Activated CD4-positive, alpha-beta memory T cell treated with anti-CD3 and anti-CD28 coated beads for 36 hours (primary cell): ENCODE data around the gene MACIR. TPM values are rescaled to one million over a fixed set of nuclear protein-coding genes. Genes with fewer than 3 reads are reported as not detected.

Experiments used
- CTCF ChIA-PET: fragments of 350-600 bp; sonication (Branson Sonifier 250); formaldehyde crosslinking; loops from one replicate; lab custom pipeline; 2021; ENCODE audit warnings: antibody characterized with exemption, inconsistent platforms; lab: Charles Lee
- POLR2A ChIA-PET: fragments of 350-600 bp; sonication (Branson Sonifier 250); formaldehyde crosslinking; loops from one replicate; lab custom pipeline; 2021; ENCODE audit warnings: antibody characterized with exemption; lab: Charles Lee
- DNase-seq: peaks from one replicate; pipeline ENCODE4 v3.0.0-alpha.2; 2020
- H3K27ac Mint-ChIP-seq: one replicate; pipeline ENCODE4 v1.8.0; 2021; ENCODE audit warnings: mixed read lengths
- H3K27me3 Mint-ChIP-seq: one replicate; pipeline ENCODE4 v1.8.0; 2021; ENCODE audit warnings: mixed read lengths
- H3K36me3 Mint-ChIP-seq: one replicate; pipeline ENCODE4 v1.8.0; 2021; ENCODE audit warnings: mixed read lengths
- H3K4me1 Mint-ChIP-seq: one replicate; pipeline ENCODE4 v1.8.0; 2021; ENCODE audit warnings: low read depth, mixed read lengths
- H3K4me3 Mint-ChIP-seq: one replicate; pipeline ENCODE4 v1.8.0; 2021; ENCODE audit warnings: mild to moderate bottlenecking, mixed read lengths
- H3K9me3 Mint-ChIP-seq: one replicate; pipeline ENCODE4 v1.8.0; 2021; ENCODE audit warnings: mixed read lengths
- intact Hi-C: fragments of 100-400 bp; cut with micrococcal nuclease; formaldehyde crosslinking; loops from one replicate; pipeline ENCODE4 v1.15.1; 2023
- total RNA-seq, 2 experiments: library from RNA; stranded (reverse); gene quantifications; one replicate each; pipeline ENCODE4 v1.2.3, GENCODE V29; 2021

MACIR gene
- total RNA-seq, 2 experiments from 2014 or later: 6.6 to 7.4 TPM

DNA sequence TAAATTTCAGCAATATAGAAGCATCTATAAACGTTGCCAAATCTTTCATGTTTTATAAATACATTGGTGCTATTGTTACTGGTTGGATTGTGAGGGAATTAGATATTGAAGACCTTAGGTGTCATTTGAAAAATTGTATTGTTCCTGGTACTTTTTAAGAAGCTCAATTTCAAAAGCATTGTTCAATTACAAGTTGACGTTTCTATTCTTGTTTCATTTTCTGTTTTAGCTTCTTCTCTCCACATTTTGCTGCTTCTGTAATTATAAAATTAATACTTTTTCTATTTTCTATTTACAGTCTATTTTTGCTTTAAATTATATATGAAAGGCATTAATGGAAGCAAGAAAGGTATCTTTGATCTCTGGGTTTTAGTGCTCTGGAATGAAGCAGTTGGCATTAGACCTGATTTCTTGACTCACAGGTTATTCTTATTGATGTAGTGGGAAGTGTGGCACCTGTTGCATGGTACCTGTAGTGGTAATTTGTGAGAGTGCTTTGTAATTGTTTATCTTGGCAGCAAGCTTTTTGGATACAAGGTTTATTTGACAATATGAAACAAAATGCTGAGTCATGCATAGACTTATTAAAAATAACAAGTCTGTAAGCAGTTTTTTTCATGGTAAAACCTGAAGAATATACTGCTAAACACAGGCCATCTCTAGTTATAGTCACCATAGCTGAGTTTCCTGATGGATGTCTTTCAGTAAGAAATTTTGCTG, 13.2 kb downstream of the MACIR start:
- H3K27me3 Mint-ChIP-seq: no peaks in the 10 kb centered on the region
- DNase-seq: no peak
- H3K4me1 Mint-ChIP-seq: peaks cover 18% of the 10 kb centered on the region
- intact Hi-C loops: no loop called here
- H3K36me3 Mint-ChIP-seq: peaks cover 17% of the 10 kb centered on the region
- POLR2A ChIA-PET: no interaction called here
- H3K4me3 Mint-ChIP-seq: no peak overlapping the region
- no peak overlapping the region for H3K27ac Mint-ChIP-seq
- H3K9me3 Mint-ChIP-seq: no peaks in the 10 kb centered on the region
- CTCF ChIA-PET: interaction anchor here (1.1 to 1.5 kb wide), 2 partner anchors 8 to 203 kb away, joined by 3 read pairs; no protein-coding TSS in a partner anchor

DNA sequence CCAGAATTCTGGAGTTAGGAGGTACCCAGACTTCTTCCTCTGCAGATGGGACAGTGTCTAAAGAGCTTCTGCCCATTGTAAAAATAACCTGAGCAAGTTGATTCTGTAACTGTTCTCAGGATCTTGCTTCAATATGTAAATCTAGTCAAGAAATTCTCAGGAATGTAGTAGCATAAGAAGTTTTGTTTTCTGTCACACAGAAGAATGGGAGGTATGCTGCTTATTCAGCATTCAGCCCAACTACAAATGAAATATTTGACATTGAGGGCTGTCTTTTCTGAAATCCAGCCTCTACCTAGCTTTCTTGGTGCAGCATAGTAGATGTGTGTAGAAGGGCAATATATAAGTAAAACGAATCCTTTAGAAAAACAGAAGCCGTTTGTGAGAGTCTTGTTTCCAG, 13.8 kb downstream of the MACIR start:
- intact Hi-C loops: no loop called here
- Mint-ChIP-seq H3K9me3 (no peaks in the 10 kb centered on the region), H3K4me1 (peaks cover 18% of the 10 kb centered on the region), H3K36me3 (peaks cover 17% of the 10 kb centered on the region), H3K4me3 (no peak overlapping the region), H3K27me3 (no peaks in the 10 kb centered on the region), H3K27ac (no peak overlapping the region)
- ChIA-PET CTCF (interaction anchor here (1.5 kb wide), 1 partner anchor 9 kb away, joined by 3 read pairs; no protein-coding TSS in a partner anchor), POLR2A (no interaction called here)
- no peak for DNase-seq

DNA sequence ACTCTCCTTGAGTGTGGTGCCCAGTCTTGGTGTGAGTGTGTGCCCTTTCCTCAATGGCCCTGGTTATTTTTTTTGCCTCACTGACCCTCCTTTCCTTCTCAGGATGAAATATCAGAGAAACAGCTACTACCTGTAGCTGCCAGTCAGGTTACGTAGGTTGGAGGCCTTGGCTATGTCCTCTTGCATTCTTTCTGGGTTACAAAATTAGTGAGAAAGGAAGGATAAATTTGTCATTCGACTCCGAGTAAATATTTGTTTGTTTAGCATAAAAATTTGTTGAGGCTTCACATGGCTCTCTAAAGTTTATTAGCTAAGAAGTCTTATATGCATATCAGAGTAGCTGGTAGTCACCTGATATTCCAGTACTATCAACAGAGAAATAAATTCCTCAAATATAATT, 15.4 kb downstream of the MACIR start:
- Mint-ChIP-seq H3K9me3 (no peaks in the 10 kb centered on the region), H3K36me3 (peaks cover 13% of the 10 kb centered on the region), H3K4me3 (no peak overlapping the region), H3K27ac (no peak overlapping the region), H3K4me1 (peaks cover 18% of the 10 kb centered on the region), H3K27me3 (no peaks in the 10 kb centered on the region)
- no peak for DNase-seq
- CTCF ChIA-PET: no interaction called here
- intact Hi-C loops: no loop called here
- POLR2A ChIA-PET: no interaction called here

DNA sequence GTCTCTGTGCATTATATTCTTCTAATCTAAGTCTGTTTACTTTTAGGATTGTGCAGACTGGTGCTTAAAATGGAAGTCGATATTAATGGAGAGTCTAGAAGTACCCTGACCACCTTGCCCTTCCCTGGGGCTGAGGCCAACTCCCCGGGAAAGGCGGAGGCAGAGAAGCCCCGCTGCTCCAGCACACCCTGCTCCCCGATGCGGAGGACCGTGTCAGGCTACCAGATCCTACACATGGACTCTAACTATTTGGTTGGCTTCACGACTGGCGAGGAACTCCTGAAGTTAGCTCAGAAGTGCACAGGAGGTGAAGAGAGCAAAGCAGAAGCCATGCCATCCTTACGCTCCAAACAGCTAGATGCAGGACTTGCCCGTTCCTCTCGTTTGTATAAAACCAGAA, 17.3 kb downstream of the MACIR start:
- intact Hi-C loops: no loop called here
- H3K27ac Mint-ChIP-seq: no peak overlapping the region
- POLR2A ChIA-PET: no interaction called here
- no peaks in the 10 kb centered on the region for H3K27me3 Mint-ChIP-seq
- CTCF ChIA-PET: no interaction called here
- H3K9me3 Mint-ChIP-seq: no peaks in the 10 kb centered on the region
- no peak overlapping the region for H3K4me3 Mint-ChIP-seq
- peaks cover 12% of the 10 kb centered on the region for H3K4me1 Mint-ChIP-seq
- H3K36me3 Mint-ChIP-seq: peaks cover 10% of the 10 kb centered on the region
- DNase-seq: no peak

DNA sequence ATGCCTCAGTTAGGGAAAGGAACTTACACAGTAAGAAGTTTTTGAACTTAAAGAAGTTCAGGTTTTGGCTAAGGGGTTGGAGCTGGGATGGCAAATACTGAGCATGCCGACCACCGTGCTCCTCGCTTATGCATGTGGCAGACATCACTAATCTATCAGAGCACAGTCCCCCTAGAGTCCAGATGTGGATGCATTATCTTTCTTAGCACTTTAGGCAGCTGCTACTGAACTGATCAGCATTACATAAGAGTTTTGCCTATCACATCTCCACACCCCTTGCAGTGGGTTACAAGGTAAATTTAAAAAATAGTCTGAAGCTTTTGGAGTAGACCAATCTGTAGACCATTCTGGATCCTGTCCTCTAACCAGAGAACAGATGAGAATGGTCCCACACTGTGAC, 22.4 kb downstream of the MACIR start:
- H3K27ac Mint-ChIP-seq: no peak overlapping the region
- H3K27me3 Mint-ChIP-seq: no peaks in the 10 kb centered on the region
- H3K9me3 Mint-ChIP-seq: no peaks in the 10 kb centered on the region
- CTCF ChIA-PET: no interaction called here
- H3K36me3 Mint-ChIP-seq: peaks cover 7% of the 10 kb centered on the region
- H3K4me3 Mint-ChIP-seq: no peak overlapping the region
- no peak for DNase-seq
- H3K4me1 Mint-ChIP-seq: no peaks in the 10 kb centered on the region
- intact Hi-C loops: no loop called here
- POLR2A ChIA-PET: no interaction called here

DNA sequence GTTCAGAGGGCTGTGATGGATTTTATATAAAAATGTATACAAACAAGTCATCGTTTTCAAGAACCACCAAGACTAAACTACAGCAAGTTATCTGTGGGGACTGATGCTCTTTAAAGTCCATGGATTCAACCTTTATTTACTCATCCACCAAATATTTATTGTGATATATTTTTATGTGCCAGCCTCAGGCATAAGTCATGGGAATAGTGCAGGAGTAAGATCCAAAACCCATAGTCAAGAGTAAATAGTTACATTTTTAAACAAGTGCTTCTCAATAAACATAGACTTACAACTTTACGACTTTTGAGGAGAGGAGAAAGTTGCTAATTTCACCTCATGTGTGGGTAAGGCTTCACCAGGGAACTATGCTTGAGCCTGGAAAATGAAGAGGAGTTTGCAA, 24.6 kb downstream of the MACIR start:
- no peak for DNase-seq
- Mint-ChIP-seq H3K4me3 (no peak overlapping the region), H3K9me3 (no peaks in the 10 kb centered on the region), H3K36me3 (peaks cover 1% of the 10 kb centered on the region), H3K27ac (no peak overlapping the region), H3K4me1 (no peaks in the 10 kb centered on the region), H3K27me3 (no peaks in the 10 kb centered on the region)
- POLR2A ChIA-PET: no interaction called here
- CTCF ChIA-PET: no interaction called here
- intact Hi-C loops: no loop called here

DNA sequence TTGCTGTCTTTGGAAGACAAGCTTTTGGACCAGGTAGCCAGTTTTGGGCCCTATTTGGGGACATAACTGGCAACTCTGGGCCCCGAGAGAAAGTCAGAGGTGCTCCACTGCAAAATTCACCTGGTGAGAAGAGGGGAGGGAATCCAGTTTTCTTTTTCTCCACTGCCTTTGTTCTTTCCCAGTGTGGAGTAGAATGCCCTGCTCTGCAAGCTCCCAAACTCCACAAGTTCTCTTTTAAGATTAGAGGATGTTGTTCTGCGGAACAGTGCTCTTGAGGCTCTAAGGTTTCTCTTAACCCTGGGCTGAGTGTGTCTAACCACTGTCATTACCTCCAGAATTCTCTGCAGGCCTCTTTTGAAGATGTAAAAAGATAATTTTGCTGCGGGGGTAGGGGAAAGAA, 25.3 kb downstream of the MACIR start:
- CTCF ChIA-PET: no interaction called here
- Mint-ChIP-seq H3K27ac (no peak overlapping the region), H3K4me3 (no peak overlapping the region), H3K4me1 (no peaks in the 10 kb centered on the region), H3K36me3 (peaks cover 1% of the 10 kb centered on the region), H3K27me3 (no peaks in the 10 kb centered on the region), H3K9me3 (no peaks in the 10 kb centered on the region)
- no peak for DNase-seq
- POLR2A ChIA-PET: no interaction called here
- intact Hi-C loops: no loop called here

DNA sequence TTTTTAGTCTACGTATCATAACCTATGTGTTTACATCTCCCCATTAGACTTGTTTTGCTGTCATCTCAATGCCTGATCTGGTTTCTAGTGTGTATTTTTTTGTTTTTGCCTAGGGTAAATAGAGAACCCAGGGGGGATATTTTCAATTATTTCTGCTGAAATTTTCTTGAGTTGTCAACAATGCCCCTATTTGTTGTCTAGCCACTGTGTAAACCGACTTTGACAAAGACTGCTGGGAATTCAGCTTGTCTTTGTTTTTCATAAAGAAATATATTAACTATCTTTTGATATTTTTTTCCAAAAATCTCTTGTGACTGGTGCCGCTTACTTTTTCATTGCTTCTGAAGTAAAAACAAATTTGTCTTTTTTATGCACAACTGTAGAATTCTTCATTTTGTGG, 28.1 kb downstream of the MACIR start:
- H3K36me3 Mint-ChIP-seq: no peaks in the 10 kb centered on the region
- H3K9me3 Mint-ChIP-seq: no peaks in the 10 kb centered on the region
- H3K4me1 Mint-ChIP-seq: no peaks in the 10 kb centered on the region
- ChIA-PET POLR2A (no interaction called here), CTCF (no interaction called here)
- H3K27ac Mint-ChIP-seq: no peak overlapping the region
- intact Hi-C loops: no loop called here
- no peak overlapping the region for H3K4me3 Mint-ChIP-seq
- no peak for DNase-seq
- no peaks in the 10 kb centered on the region for H3K27me3 Mint-ChIP-seq

DNA sequence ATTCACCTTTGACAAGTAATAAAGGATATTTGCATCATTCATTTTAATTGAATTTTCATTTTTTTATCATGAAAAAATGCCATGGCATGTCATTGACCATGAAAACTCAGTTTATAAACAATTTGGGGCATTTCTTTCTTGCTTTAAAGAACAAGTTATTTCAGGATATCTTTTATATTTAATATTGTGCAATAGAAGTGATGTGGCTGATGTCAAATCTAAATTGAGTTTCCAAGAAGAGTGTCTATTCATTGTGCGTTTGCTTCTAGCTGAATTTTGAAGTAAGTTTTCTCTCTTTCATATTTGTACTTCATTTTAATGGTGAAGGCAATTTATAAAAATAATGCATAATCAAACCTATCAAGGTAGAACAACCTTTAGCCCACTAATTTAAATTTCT, 30.5 kb downstream of the MACIR start:
- no peaks in the 10 kb centered on the region for H3K4me1 Mint-ChIP-seq
- no peaks in the 10 kb centered on the region for H3K36me3 Mint-ChIP-seq
- no peak overlapping the region for H3K4me3 Mint-ChIP-seq
- intact Hi-C loops: no loop called here
- ChIA-PET CTCF (no interaction called here), POLR2A (no interaction called here)
- no peak for DNase-seq
- H3K9me3 Mint-ChIP-seq: no peaks in the 10 kb centered on the region
- H3K27ac Mint-ChIP-seq: no peak overlapping the region
- H3K27me3 Mint-ChIP-seq: no peaks in the 10 kb centered on the region

DNA sequence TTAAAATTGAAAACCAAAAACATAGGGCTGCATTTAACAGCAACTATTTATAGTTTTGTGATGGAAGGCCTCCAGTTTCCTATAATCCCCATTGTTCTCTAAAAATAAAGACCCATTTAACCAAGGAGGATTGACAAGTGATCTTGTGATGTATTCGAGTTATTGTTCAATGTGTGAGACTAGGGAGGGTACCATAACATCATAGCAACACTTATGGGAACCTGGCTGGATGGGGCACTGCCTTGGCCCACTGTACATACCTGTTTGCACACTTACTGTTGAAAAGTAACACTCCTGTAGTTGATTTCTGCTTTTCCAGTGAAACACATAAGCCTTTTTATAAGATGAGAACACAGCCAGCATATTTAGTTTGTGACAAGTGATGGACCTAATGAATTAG, 32.3 kb downstream of the MACIR start:
- no peaks in the 10 kb centered on the region for H3K27me3 Mint-ChIP-seq
- ChIA-PET POLR2A (no interaction called here), CTCF (no interaction called here)
- no peak for DNase-seq
- no peak overlapping the region for H3K4me3 Mint-ChIP-seq
- no peaks in the 10 kb centered on the region for H3K9me3 Mint-ChIP-seq
- H3K27ac Mint-ChIP-seq: no peak overlapping the region
- intact Hi-C loops: no loop called here
- no peaks in the 10 kb centered on the region for H3K4me1 Mint-ChIP-seq
- H3K36me3 Mint-ChIP-seq: no peaks in the 10 kb centered on the region

DNA sequence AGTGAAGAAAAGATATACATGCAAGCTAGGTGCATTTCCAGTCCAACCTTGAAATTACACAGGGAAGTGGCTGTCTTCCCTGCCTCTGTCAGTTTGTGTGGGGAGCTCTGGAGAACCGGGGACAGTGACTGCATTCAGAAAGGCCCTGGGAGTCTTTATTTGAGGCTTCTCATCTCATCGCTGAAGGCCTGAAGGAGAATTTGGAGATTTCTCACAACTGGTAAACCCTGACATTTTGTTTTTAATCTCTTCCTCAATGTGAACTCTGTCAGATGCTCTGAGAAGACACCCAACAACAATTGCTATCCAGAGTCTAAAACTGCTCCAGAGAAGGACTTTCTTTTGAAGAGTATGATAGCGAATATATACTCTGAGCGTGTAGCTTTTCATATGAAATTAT, 33.0 kb downstream of the MACIR start:
- intact Hi-C loops: no loop called here
- CTCF ChIA-PET: no interaction called here

DNA sequence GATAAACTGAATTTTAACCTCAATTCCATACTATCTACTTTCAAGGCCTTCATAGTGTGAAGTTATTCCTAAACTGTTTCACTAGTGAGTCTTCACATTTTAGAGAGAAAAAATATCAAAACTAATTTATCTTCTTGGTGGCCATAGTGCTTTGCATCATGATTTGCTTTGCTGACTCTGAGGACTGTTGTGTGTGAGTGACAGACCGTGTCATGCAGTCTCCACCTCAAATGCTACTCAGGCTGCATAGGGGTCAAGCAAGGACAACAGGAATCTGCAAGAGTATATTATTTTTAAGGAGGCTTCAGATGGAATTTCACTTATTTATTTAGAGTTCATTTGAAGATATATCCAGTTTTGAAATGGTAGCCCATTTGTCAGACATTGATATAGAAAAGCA, 34.5 kb downstream of the MACIR start:
- peaks cover 1% of the 10 kb centered on the region for H3K27me3 Mint-ChIP-seq
- DNase-seq: no peak
- no peak overlapping the region for H3K4me3 Mint-ChIP-seq
- intact Hi-C loops: no loop called here
- ChIA-PET POLR2A (no interaction called here), CTCF (no interaction called here)
- no peaks in the 10 kb centered on the region for H3K4me1 Mint-ChIP-seq
- H3K9me3 Mint-ChIP-seq: no peaks in the 10 kb centered on the region
- no peak overlapping the region for H3K27ac Mint-ChIP-seq
- no peaks in the 10 kb centered on the region for H3K36me3 Mint-ChIP-seq

More for the DNA sequence above, 33.0 kb downstream of the MACIR start:
- Mint-ChIP-seq H3K4me1 (no peaks in the 10 kb centered on the region), H3K36me3 (no peaks in the 10 kb centered on the region), H3K4me3 (no peak overlapping the region), H3K27me3 (no peaks in the 10 kb centered on the region), H3K27ac (no peak overlapping the region), H3K9me3 (no peaks in the 10 kb centered on the region)
- DNase-seq: no peak
- POLR2A ChIA-PET: no interaction called here

DNA sequence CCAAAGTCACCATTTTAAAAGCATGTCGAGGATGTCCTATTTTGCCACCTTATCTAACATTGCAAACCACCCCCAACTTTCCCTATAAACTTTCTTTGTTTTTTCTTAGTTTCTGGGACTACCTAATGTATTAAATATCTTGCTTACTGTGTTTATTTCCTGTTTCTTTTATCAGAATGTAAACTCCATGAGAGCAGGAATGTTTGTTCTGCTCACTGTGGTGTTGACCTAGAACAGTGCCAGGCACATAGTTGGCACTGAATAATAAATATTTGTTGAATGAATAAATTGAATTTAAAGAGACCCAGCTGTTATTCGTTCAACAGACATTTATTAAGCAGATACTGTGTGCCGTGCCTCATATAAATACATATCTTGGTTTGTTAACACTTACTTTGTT, 35.2 kb downstream of the MACIR start:
- no peaks in the 10 kb centered on the region for H3K4me1 Mint-ChIP-seq
- ChIA-PET POLR2A (no interaction called here), CTCF (no interaction called here)
- H3K27ac Mint-ChIP-seq: no peak overlapping the region
- H3K9me3 Mint-ChIP-seq: no peaks in the 10 kb centered on the region
- no peaks in the 10 kb centered on the region for H3K36me3 Mint-ChIP-seq
- intact Hi-C loops: no loop called here
- no peak for DNase-seq
- H3K27me3 Mint-ChIP-seq: peaks cover 1% of the 10 kb centered on the region
- H3K4me3 Mint-ChIP-seq: no peak overlapping the region
